Myometrial cell (primary cell): Measurements from ENCODE around the gene DSG4. TPM values are rescaled to one million over a fixed set of nuclear protein-coding genes. Genes with fewer than 3 reads are reported as not detected.

Experiments used
- total RNA-seq: library from RNA; depleted of rRNA; stranded (reverse); fragments of >200 nt; gene quantifications from 2 replicates; pipeline ENCODE4 v1.2.3, GENCODE V29; 2015

The DSG4 gene
- total RNA-seq: not detected in 2 replicates

GRCh38 chr18:31376477-31376876 is at the start of gene DSG4:
DSG4 (plus strand) TSS chr18:31376777; CDS start chr18:31376912, 135 bp downstream.

GRCh38 chr18:31447530-31448191 is 71.1 kb downstream of the DSG4 start, which contains the start of gene DSG3:
DSG3 (plus strand) TSS chr18:31447741; CDS start chr18:31447878, 137 bp downstream.

Other genes starting within 250 kb of the DSG4 start
- gene DSC1, start 213.9 kb upstream of the DSG4 start, total RNA-seq: not detected in 2 replicates
- not detected in 2 replicates for gene DSG1, start 58.6 kb upstream of the DSG4 start, total RNA-seq
- not detected in 2 replicates for gene DSG3, start 71.0 kb downstream of the DSG4 start, total RNA-seq
- 9.8 and 15.6 TPM in 2 replicates for gene DSG2, start 121.4 kb downstream of the DSG4 start, total RNA-seq
- not detected in 2 replicates for gene TTR, start 215.1 kb downstream of the DSG4 start, total RNA-seq